ENCODE data around the gene UQCRQ. TPM values are rescaled to one million over a fixed set of nuclear protein-coding genes. Genes with fewer than 3 reads are reported as not detected.

Gene UQCRQ
- total and polyA plus RNA-seq, 2 experiments from 2014 or later = 104 to 1,308 TPM

- TF ChIP-seq JUNB (IDR thresholded peaks at IDR 0.05; ENCODE audit: unreplicated experiment) = no peak
- no peak for TF ChIP-seq POLR2AphosphoS5 (IDR thresholded peaks at IDR 0.05; ENCODE audit: low read depth)
- TF ChIP-seq ZNF331 (CRISPR knock-in tag; IDR thresholded peaks at IDR 0.05; ENCODE audit: low read depth) = no peak
- TF ChIP-seq CREB1 (CRISPR knock-in tag; IDR thresholded peaks at IDR 0.05; ENCODE audit: low read depth) = no peak
- TF ChIP-seq EZH2phosphoT487 (IDR thresholded peaks at IDR 0.05; ENCODE audit: unreplicated experiment) = no peak
Measured at GRCh38 chr5:132907161-132907560, 40.7 kb downstream of the UQCRQ start (continued).

GRCh38 chr5:132909702-132910101 is 43.3 kb downstream of the UQCRQ start:
- 0 out of 2 replicates have a peak, but pooled peaks cover 3% of the 10 kb centered on the region for H3K36me3 ChIP-seq (ENCODE audit: insufficient read depth)
- peaks cover 8% of the 10 kb centered on the region; the same call in 2 of the 3 replicates for H3K4me1 Mint-ChIP-seq
- no peaks in the 10 kb centered on the region for H3K4me1 ChIP-seq (ENCODE audit: insufficient read depth)
- H4K20me1 ChIP-seq (replicated peaks; ENCODE audit: insufficient read depth) = peaks cover 28% of the 10 kb centered on the region
- H3K79me2 ChIP-seq (replicated peaks; ENCODE audit: insufficient read depth) = peaks cover 37% of the 10 kb centered on the region; the same call in 1 of the 2 replicates
- ATAC-seq = no peak
- no peak for DNase-seq (ENCODE audit: low spot score)
- TF ChIP-seq REST (IDR thresholded peaks at IDR 0.05; ENCODE audit: unreplicated experiment) (no peak), ZNF114 (CRISPR knock-in tag; IDR thresholded peaks at IDR 0.05) (no peak)
- no peaks in the 10 kb centered on the region for H3K9me2 ChIP-seq (ENCODE audit: insufficient read depth)
- no peak overlapping the region for H3K4me3 Mint-ChIP-seq
- peaks cover 4% of the 10 kb centered on the region for H3K27me3 Mint-ChIP-seq (ENCODE audit: insufficient read depth, low read depth, poor library complexity)
- no peak overlapping the region for H3K27ac ChIP-seq (ENCODE audit: low read depth)
- H3K27me3 ChIP-seq (ENCODE audit: insufficient read depth) = no peaks in the 10 kb centered on the region
- no peaks in the 10 kb centered on the region for H3K9me3 Mint-ChIP-seq
- no peak overlapping the region for H3K4me2 ChIP-seq
- H2AFZ ChIP-seq = no peak overlapping the region
- H3K36me3 Mint-ChIP-seq (ENCODE audit: low read depth) = peaks cover 22% of the 10 kb centered on the region
- no peaks in the 10 kb centered on the region for H3F3A ChIP-seq (replicated peaks; ENCODE audit: low read depth)
- H3K27ac Mint-ChIP-seq = no peak overlapping the region
- H3K4me3 ChIP-seq = no peak overlapping the region

GRCh38 chr5:132915681-132916080 is 49.2 kb downstream of the UQCRQ start:
- Histone ChIP-seq H2AFZ (no peak overlapping the region), H3K79me2 (replicated peaks; ENCODE audit: insufficient read depth) (peaks cover 53% of the 10 kb centered on the region), H4K20me1 (replicated peaks; ENCODE audit: insufficient read depth) (peaks cover 17% of the 10 kb centered on the region), H3K9me2 (ENCODE audit: insufficient read depth) (no peaks in the 10 kb centered on the region), H3K4me1 (ENCODE audit: insufficient read depth) (no peaks in the 10 kb centered on the region), H3K4me2 (no peak overlapping the region), H3F3A (replicated peaks; ENCODE audit: low read depth) (no peaks in the 10 kb centered on the region), H3K36me3 (ENCODE audit: insufficient read depth) (peaks cover 10% of the 10 kb centered on the region), H3K27ac (ENCODE audit: low read depth) (no peak overlapping the region), H3K27me3 (ENCODE audit: insufficient read depth) (no peaks in the 10 kb centered on the region), H3K4me3 (no peak overlapping the region)
- H3K4me1 Mint-ChIP-seq = peaks cover 3% of the 10 kb centered on the region; the same call in 1 of the 3 replicates
- peaks cover 7% of the 10 kb centered on the region for H3K27me3 Mint-ChIP-seq (ENCODE audit: insufficient read depth, low read depth, poor library complexity)
- DNase-seq (ENCODE audit: low spot score) = no peak
- H3K9me3 Mint-ChIP-seq = no peaks in the 10 kb centered on the region
- no peak overlapping the region for H3K4me3 Mint-ChIP-seq
- peaks cover 37% of the 10 kb centered on the region for H3K36me3 Mint-ChIP-seq (ENCODE audit: low read depth)
- H3K27ac Mint-ChIP-seq = no peak overlapping the region
- no peak for ATAC-seq
- TF ChIP-seq ZNF331 (CRISPR knock-in tag; IDR thresholded peaks at IDR 0.05; ENCODE audit: low read depth) (no peak), EZH2 (IDR thresholded peaks at IDR 0.05; ENCODE audit: low read depth, unreplicated experiment) (no peak), STAT1 (IDR thresholded peaks at IDR 0.05; ENCODE audit: unreplicated experiment) (no peak), REST (IDR thresholded peaks at IDR 0.05; ENCODE audit: unreplicated experiment) (no peak), JUNB (IDR thresholded peaks at IDR 0.05; ENCODE audit: unreplicated experiment) (no peak), CTCF (conservative IDR thresholded peaks at IDR 0.05; ENCODE audit: low read depth in 2 of 2) (no peak), ZNF114 (CRISPR knock-in tag; IDR thresholded peaks at IDR 0.05) (no peak), ETS1 (IDR thresholded peaks at IDR 0.05) (no peak)

Data from GM23338 (cell line).